NCI-H2081 treated with DMSO at 0.1 percent for 48 hours (cell line): ENCODE measurements around the gene MTA2.
A peak's percentile ranks its signal among the peaks of the same experiment; 100 is the strongest.

Source experiments
- DNase-seq: peaks from one replicate; lab custom pipeline; 2025; lab: John Stamatoyannopoulos, UW

The MTA2 gene

DNA sequence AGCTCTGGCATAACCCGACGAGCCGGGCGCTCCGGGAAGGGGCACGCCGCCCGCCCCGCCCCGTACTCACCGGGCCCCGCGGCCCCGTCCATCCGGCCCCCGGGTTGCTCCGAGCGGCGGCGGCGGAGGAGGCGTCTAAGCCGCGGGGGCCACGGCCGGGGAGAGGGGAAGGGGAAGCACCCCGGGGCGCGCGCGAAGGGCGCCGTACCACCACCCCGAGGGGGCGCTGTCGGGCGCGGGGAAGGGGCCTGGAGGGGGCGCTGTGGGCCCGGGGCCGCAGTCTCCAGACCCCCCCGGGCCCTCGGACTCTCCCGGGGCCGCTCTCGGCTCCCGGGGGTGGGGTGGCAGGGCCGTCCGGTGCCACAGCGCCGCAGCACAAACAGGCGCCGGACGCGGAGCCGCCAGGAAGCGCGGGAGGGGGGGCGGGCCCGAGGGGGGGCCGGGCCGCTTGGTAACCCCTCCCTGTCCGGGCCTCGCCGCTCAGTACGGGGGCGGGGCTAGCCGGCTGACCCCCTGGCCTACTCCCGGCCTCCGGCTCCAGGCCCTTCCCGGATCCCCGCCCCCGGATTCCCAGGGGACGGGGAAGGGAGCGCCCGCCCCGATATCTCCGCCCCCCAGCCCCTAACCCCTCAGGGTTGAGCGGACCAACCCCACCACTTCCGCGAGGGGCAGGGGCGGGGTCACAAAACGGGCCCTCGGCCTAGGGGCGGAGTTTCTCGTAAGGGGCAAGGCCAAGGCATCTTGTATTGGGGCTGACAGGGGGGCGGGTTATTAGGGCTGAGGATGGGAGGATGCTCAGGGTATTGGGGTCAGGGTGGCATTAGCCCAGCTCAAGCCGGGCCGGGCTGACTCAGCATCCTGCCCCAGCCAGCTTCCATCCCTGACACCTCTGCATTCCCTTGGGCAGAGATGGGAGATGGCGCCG, 11.0 kb upstream of the MTA2 start, which contains the start of the genes EML3 and ROM1:
Gene EML3 (minus strand): TSS at position 410 of the 925 bp plus-strand sequence. CDS start 318 bp downstream, at position 92.
Gene ROM1 (plus strand): TSS at position 892 of the 925 bp plus-strand sequence. CDS start 25 bp downstream, at position 917.
- DNase-seq = no peak

DNA sequence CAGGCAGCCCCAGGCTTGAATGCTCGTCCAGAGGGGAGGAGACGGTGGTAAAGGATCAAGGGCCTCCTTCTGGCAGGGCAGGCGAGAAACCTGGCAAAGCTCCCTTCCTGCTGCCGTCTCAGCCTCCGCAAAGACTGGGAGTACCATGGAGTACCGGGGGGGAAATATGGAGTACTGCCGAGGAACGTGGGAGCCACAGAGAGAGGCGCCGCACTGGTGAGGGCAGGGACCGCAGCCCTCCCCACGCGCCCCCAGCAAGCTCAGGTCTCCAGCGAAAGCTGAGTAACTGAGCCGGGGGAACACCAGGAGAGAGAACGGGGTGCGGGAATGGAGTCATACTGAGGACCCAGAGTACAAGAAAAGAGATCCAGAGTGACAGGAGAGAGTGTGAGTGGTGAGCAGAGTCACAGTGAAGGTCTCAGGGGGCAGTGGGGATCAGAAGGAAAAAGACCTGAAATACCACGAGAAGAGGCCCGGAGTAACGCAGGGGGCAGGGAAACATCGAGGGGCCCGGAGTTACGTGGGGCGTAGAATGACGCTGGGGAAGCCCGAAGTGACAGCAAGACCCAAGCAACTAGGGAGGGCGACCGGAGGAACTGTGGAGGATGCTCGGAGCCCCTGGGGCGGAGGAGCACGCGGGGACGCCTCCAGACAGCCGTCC, 10.2 kb upstream of the MTA2 start:
- no peak for DNase-seq

DNA sequence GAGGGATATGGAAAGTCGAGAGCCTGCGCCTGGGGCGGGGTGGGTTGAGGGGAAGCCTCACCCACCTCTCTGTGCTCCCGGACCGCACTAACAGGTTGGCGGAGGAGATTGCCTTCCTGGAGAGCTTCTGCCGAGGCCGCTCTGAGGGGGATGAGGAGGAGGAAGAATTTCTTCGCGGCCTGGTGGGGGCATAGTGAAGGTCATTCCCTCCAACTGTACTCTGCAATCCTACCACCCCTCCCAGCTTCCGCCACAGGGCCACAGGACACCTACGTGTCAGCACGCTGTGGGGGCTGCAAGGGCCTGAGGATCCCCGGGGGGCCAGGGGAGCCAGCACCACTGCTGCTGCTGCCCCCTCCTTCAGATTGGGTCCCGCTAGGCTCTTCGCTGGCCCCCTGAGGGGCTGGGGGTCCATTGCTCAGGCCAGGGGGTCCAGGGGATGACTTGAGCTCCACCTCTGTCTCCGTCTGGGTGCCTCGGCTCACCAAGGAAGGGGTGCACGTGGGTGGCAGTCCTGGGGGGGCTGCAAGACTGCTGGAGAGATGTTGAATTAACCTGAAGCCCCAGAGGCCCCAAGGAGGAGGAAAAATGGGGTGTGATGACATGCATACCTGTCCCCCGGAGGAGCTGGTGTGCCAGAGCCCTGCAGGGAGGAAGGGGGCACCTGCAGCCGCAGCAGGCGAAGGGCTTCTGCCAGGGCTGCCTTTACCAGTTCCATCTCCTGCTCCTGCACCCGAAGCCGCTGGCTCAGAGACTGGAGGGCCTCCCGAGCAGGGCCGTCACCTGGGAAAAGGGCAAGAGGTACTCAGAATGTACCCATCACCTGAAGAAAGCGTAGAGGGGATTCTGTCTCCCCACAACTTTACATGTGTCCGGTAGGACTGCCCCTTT, 9.4 kb upstream of the MTA2 start:
- no peak for DNase-seq

DNA sequence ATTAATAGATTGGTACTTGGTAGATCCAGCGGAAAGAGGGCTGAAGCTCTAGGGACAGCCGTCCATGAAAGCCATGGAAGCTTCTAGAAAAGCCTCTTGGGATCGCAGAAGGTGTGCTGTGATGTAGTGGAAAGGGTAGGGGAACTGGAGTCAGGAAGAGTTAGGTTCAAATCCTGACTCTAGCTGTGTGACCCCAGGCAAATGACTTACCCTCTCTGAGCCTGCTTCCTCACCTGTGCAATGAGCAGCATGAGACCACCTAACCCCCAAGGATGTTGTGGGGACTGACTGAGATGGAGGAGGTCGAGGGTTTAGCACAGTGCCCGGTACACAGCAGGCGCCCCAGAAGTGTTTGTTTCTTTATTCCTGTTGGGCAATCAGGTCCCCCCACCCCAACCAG, 8.7 kb upstream of the MTA2 start:
- DNase-seq = no peak

DNA sequence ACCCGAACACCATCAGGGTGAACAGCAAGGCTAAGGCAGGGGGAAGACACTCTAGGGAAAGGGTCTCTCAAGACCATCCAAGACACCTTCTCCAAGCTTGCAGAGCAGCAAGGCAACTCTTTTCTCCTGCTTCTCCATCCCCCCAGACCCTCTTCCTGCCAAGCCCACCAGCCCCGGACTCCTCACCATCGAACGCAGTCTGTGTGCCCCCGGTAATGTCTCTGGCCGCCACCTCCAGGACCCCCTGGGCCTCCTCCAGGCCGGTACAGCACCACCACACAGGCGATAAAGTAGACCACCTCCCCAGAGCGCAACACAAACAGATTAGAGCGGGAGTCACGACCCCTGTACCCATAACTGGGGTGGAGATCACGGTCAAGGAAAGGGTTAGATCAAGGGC, 7.1 kb upstream of the MTA2 start:
- no peak for DNase-seq

DNA sequence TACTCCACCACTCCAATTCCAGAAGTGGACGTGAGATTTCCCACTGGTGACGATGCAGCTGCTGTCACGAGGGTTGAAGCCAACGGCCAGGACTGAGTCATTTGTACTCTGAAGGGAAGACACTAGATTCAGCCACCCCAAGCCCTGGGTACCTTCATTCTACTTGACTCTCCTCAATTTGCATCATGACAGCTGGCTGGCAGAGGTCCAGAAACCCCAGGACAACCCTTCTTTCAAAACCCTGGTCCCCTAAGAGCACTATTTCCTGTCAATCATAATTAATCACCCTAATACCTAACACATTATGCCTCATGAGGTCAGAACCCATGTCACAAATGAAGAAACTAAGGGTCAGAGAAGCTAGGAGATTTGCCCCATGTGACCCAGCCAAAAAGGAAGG, 6.0 kb upstream of the MTA2 start:
- DNase-seq = no peak

DNA sequence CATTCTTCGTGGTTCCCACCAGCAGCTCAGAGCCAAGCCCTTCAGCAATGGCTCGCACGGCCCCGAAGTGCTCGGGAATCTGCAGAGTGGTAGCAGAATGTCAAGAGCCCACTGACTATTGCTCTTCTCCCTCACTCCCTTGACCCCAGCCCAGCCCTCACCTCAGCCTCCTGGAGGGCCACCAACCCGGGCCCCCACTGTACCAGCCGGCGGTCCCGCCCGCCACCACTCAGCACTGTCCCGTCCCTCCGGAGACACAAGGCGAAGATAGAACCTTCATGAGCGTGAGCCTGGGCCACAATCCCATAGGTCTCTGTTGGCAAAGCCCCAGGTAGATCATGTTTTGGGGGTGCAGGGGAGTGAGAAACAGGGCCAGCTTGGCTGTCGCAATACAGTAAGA, 4.2 kb upstream of the MTA2 start:
- no peak for DNase-seq

DNA sequence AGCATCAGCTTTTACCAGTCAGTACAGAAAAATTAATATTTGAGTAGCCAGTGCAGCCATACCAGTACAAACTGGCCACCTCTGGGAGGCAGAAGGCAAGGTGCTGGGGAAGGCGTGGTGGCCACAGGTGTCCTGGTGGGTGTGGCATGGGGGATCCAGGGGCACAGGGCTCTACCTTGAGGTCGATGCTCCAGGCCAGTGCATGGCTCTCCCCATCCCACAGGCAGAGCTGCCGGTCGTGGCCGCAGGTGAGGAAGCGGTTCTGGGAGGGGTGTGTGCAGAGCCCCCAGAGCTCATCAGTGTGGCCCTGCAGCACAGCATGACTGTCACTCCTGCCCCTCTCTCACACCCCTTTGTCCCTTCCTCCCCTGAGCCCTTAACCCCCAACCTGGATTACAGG, 3.8 kb upstream of the MTA2 start:
- DNase-seq = no peak

DNA sequence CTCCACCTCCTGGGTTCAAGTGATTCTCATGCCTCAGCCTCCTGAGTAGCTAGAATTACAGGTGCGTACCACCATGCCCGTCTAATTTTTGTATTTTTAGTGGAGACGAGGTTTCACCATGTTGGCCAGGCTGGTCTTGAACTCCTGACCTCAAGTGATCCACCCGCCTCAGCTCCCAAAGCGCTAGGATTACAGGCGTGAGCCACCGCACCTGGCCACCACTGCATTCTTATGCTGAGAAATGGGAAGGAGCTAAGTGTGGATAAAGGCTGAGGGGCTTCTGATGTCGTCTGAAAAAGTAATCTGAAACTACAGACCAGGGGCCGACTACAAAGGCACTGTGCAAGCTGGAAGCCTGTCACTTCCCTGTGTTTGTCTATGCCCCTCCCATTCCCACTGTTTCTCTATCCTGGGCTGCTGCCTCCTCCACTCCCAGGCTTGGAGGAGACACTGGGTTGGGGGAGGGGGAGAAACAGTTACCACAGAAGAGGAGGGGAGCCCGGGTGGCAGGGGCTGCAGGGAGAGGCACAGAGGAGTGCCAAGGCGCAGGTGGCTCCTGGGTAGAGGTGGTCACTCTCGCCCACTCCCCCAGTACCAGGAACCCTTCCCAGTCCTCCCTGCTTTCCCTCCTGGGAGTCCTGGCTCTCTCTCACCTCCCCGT, 2.9 kb upstream of the MTA2 start:
- DNase-seq = no peak

DNA sequence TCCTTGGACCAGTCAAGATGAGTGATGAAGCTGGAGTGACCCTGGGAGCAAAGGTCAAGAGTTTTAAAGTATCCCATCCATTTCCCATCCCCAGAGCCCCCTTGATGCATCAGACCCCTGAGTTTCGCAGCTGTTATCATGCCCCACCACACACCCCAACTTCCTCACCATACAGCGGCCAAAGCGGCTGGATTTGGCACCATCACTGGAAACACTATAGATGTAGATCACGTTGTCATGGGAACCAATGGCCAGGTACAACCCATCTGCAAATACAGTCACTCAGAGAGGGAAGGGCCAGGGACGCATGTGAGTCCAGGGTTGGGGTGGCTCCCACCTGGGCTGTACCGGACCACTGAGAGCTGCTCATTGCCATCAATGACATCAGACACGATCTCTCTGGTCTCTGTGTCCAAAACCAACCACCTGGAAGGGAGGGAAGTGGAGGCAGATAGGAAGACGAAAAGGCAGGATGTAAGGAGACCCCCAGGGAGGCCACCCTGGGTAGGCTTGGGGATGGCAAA, 2.2 kb upstream of the MTA2 start:
- DNase-seq = no peak

DNA sequence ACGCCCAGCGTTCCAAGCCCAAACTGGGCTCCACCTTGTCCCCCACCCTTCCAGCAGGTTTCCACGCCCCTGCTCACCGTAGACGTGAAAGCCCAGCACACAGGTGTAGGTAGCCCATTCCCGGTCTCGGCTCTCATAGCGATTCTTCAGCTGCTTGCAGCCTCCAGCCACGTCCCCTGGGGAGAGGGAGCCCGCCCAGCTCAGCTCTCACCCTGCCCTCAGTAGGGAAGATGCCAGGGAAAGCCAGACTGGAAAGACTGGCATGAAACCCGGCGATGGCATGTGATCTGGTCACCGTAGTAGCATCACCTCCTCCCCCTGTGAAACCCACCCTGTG, 1.4 kb upstream of the MTA2 start:
- no peak for DNase-seq

DNA sequence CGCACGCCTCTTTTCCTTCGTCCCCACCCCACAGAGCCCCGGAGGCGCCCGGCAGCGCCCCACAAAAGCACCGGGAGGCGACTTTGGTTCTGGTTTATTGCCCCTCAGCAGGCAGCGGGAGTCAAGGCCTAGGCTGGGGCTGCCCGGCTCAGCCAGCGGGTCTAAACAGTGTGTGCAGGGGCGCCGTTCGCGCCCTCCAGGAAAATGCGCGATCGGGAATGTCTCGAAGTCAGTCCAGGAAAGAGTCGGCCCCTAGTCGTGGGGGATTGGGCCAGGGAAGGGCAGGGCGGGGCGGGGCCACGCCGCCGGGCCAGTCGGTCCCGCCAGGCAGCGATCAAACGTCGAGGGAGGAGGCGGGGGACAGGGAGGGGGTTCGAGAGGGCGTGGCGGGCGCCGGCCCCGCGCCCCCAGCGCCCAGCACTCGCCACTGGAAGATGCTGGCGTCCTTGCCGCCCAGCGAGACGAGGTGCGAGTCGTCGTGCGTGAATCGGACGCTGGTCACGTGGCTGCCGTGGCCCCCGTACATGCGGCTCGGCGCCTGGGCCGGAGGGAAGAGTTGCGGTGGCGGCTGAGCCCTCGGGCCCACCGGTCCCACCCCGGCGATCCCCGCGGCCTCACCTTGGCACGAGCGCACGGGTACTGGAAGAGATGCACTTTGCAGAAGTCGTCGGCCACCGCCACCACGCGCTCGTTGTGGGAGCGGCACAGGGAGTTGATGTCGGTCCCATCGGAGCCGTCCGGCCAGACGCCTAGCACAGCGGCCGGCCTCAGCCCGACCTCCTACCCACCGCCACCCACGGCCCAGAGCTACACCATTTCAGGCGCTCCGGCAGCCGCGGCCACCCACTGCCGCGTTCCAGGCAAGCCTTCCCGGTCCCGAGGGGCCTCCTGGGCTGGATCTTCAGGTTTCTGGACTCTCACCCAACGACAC, 741 bp upstream of the MTA2 start:
- no peak for DNase-seq

DNA sequence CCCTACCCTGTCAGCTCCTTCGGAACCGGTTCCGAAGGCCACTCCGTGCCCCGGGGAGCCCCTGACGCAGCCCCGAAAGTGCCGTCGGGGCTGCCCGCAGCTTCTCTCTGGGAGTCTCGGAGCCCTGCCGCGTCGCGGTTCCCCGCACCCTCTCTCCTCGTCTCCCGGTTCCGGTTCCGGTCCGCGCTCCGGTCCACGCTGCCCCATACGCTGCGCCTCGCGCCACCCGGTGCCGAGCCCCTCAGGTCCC, 618 bp downstream of the MTA2 start:
- no peak for DNase-seq

DNA sequence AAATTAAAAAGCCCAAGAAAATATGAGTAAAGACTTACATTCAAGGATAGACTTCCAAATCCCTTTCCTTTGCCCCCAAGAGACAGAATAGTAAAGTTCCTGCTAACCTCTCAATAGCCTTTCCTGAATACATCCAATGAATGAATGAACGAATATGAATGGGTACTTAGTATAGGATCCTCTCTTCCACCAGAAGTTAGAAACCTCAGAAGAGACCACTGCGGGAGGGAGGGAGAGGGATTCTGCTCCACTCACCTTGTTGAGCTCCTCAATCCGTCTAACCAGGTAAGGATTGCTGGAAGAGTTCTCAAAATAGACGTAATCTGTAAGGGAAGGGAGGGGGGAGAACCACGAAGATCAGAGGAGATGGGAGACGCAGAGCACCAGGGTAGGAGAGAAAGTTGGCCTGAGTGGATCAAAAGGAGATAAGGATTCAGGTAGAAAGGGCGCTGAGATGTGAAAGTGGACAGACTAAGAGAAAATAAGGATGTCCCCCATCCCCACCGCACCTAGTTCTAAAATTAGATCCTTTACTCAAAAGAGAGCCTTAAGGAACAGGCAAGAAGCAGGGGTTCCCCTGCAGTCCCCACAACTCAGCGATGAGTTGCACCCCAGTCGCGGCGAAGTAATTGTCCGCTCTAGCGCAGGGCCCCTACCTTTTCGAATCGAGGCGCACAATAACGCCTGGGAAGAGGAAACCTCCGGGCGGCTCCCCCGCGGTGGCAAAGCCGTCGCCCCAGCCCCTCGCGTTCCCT, 1.1 kb downstream of the MTA2 start:
- DNase-seq = no peak

DNA sequence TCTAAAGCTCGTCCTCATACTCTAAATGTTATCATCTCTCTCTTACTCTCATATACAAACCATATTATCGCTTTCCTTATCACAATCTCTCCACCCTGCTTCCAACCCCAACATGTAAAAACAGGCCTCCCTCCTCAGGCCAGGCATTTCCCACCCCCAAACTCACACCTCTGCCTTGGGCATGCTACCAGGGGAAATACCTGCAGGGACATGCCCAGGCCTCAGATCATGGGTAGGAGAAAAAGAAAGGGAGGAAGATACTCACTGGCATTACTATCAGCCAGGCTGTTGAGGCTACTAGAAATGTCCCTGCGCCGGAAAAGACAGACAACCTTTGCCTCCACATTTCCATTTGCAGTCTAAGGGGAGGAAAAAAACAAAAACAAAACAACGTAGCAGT, 1.8 kb downstream of the MTA2 start:
- no peak for DNase-seq

DNA sequence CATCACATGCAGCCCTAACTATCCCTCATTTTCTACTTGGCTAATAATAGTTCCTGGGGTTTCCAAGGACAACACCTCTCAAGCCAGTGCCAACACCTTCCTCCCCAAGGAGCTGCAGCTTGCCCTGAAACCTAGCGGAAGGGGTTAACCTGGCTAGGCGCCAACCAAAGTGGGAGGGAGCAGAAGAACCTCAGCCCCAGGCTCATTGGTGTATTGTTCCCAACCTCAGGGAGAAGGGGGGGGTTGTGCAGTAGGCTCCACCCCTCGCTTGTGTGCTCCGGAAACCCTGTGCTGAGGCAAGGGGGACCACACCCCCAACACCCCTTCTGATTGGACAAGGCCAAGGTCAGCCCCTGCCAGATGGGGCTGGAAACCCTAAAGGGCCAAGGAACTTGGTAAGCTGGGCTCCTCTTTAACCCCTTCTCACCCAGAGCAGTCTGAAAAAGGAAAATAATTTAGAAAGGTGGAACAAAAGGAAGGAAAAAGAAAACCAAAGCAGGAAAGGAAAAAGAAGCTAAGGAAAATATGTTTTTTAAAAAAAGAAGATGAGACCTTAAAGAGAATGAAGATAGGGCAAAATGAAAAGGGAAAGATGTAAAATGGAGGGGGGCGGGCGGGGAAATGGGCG, 2.5 kb downstream of the MTA2 start:
- peak; percentile 57 for DNase-seq

DNA sequence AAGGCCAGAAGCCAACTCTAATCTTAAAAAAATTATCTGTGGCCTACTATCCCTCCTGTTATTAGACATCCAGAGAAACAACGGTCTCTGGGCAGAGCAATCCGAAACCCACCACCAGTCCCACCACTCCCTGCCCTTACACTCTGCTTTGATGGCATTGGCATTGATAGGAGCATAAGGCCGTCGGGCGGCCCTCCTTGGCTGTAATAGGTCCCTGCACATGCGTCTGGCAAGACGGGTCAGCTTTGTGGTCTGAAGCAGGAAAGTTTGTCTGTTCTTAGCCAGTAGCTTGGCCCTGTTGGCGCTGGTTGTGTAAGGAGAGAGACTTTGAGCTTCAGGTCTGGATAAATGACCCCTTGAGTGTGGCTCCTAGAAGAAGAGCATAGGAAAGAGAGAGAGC, 6.5 kb downstream of the MTA2 start:
- DNase-seq = no peak

DNA sequence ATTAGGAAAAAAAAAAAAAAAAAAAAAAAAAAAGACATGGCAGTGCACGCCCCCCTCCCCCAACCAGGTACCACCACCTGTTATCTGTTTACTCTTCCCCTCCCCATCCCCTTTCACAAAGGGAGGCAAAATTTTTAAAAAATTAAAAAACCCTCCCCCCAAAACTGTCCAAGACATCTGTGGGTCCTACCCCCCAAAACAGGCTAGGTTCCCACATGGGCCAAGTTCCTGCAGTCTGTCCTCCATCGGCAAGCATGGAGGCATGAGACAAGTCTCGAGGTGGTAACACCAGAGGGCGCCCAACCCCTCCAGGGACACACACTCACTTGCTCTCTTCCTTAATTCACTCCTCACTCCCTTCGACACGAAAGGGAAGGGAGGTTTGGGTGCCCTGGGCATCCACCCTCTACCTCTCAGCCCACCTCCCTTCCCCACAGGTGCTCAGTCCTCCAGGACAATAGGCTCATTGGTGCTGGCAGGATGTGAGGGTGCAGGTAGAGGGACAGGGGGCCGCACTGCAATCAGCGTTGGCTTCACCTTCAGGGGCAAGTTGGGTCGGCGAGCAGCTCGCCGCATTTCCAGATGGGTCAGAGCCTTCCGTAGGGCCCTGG, 8.1 kb downstream of the MTA2 start:
- no peak for DNase-seq

DNA sequence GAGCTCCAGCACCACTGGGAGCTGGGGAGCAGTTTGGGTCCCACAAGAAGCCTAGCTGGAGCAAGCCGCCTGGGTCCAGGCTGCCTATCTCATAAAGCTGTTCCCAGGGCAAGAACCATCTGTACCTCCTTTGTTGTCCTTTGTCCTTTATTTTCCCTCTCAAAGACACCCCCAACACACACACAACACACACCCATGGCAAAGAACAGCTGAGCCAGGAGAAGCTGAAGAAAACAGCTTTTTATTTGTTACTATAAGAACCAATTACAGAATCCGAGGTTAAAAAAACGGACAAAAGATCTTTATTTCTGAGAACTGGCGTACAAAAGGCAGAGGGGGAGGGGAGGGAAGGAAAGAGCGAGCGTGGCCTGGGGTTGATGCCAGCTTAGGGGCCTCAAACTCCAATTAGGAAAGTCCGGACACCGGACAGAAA, 8.7 kb downstream of the MTA2 start:
- DNase-seq = no peak
